NCI-H1417 (cell line): ENCODE measurements around the gene RXRA.

Experiments used
- DNase-seq, 3 experiments: peaks; one replicate each; lab custom pipeline; 2025; lab: John Stamatoyannopoulos, UW

The RXRA gene

GRCh38 chr9:134338394-134339182, 12.3 kb downstream of the RXRA start:
- DNase-seq: peak in 2 of 3 experiments; percentile 45 to 63

GRCh38 chr9:134339183-134339806, 13.0 kb downstream of the RXRA start:
- DNase-seq: peak in 2 of 3 experiments; percentile 45 to 63

- no peak for DNase-seq
These were observed 14.4 kb downstream of the RXRA start for GRCh38 chr9:134340475-134341160.

GRCh38 chr9:134341306-134341705, 15.1 kb downstream of the RXRA start:
- no peak for DNase-seq

GRCh38 chr9:134341929-134342745, 15.9 kb downstream of the RXRA start:
- no peak for DNase-seq

- DNase-seq: no peak
These were observed 16.5 kb downstream of the RXRA start for GRCh38 chr9:134342746-134343115.

- no peak for DNase-seq
These were observed 17.4 kb downstream of the RXRA start for GRCh38 chr9:134343637-134344036.

GRCh38 chr9:134344068-134344799, 18.0 kb downstream of the RXRA start:
- no peak for DNase-seq

GRCh38 chr9:134344800-134345310, 18.6 kb downstream of the RXRA start:
- DNase-seq: no peak

GRCh38 chr9:134345737-134346136, 19.5 kb downstream of the RXRA start:
- no peak for DNase-seq

- DNase-seq: peak in 1 of 3 experiments; percentile 23
These were observed 19.9 kb downstream of the RXRA start for GRCh38 chr9:134346151-134346550.

GRCh38 chr9:134346840-134347583, 20.8 kb downstream of the RXRA start:
- DNase-seq: peak in 2 of 3 experiments; percentile 23 to 57

- DNase-seq: no peak
These were observed 21.7 kb downstream of the RXRA start for GRCh38 chr9:134347996-134348395.

GRCh38 chr9:134348404-134349155, 22.3 kb downstream of the RXRA start:
- DNase-seq: peak in 1 of 3 experiments; percentile 56

- DNase-seq: peak in 1 of 3 experiments; percentile 13
These were observed 23.7 kb downstream of the RXRA start for GRCh38 chr9:134349936-134350335.

- DNase-seq: peak in 2 of 3 experiments; percentile 50 to 58
These were observed 24.2 kb downstream of the RXRA start for GRCh38 chr9:134350416-134350994.

GRCh38 chr9:134351606-134352176, 25.4 kb downstream of the RXRA start:
- DNase-seq: peak in 1 of 3 experiments; percentile 10

- DNase-seq: no peak
These were observed 26.1 kb downstream of the RXRA start for GRCh38 chr9:134352247-134352933.
